Endothelial cell of umbilical vein (primary cell): ENCODE results near the gene SLC7A8. TPM values are rescaled to one million over a fixed set of nuclear protein-coding genes. Genes with fewer than 3 reads are reported as not detected.

Experiments used
- BruUV-seq: library from RNA; stranded (reverse); fragments of 400-500 nt; replicated peaks from 2 replicates; lab custom pipeline; 2021; lab: Mats Ljungman, UMichigan
- CTCF ChIA-PET: fragments of 300-600, 350-600 bp; sonication (Branson Sonifier 250); formaldehyde crosslinking; loops from one replicate; lab custom pipeline; 2021; ENCODE audit warnings: antibody characterized with exemption, inconsistent platforms; lab: Charles Lee
- POLR2A ChIA-PET: fragments of 300-600, 350-600 bp; sonication (Branson Sonifier 250); formaldehyde crosslinking; loops from one replicate; lab custom pipeline; 2021; ENCODE audit warnings: antibody characterized with exemption, inconsistent platforms; lab: Charles Lee
- DNase-seq: peaks from one replicate; pipeline ENCODE4 v3.0.0-alpha.2; 2011; ENCODE audit warnings: low read depth, low spot score
- FAIRE-seq: peaks from 2 replicates; lab custom pipeline; 2011; peaks lifted over from hg19 to GRCh38; lab: Jason Lieb, UNC
- H2AFZ ChIP-seq: 2 replicates; pipeline ENCODE4 v1.6.0; 2012; ENCODE audit warnings: low read depth, low read length, control low read depth, inconsistent platforms
- H3K27ac ChIP-seq: 2 replicates; pipeline ENCODE4 v1.5.1; 2011; ENCODE audit warnings: low read depth, mild to moderate bottlenecking, control low read depth, low read length, moderate library complexity; ENCODE audit not compliant: insufficient read depth
- H3K27me3 ChIP-seq, 2 experiments: 2 replicates each; pipeline versions ENCODE4 v1.6.0 to v1.6.1; 2011; ENCODE audit warnings: low read length in 2 of 2, mixed read lengths in 1 of 2; ENCODE audit not compliant: control insufficient read depth in 2 of 2, insufficient read depth in 2 of 2
- H3K36me3 ChIP-seq, 2 experiments: 2 replicates in 1 of 2; 3 replicates in 1 of 2; pipeline ENCODE4 v1.5.1; 2011; ENCODE audit warnings: low read length in 2 of 2, mild to moderate bottlenecking in 1 of 2, moderate library complexity in 1 of 2; ENCODE audit not compliant: control insufficient read depth in 2 of 2, insufficient read depth in 2 of 2; ENCODE audit errors: extremely low read depth in 1 of 2
- H3K4me1 ChIP-seq: 3 replicates; pipeline ENCODE4 v1.5.1; 2011; ENCODE audit warnings: mild to moderate bottlenecking, low read length; ENCODE audit not compliant: control insufficient read depth, insufficient read depth; ENCODE audit errors: extremely low read depth
- H3K4me2 ChIP-seq: 2 replicates; pipeline ENCODE4 v1.6.1; 2011; ENCODE audit warnings: low read length, control low read depth, mixed read lengths; ENCODE audit not compliant: insufficient read depth
- H3K4me3 ChIP-seq, 3 experiments: fragments of 200-600 bp in 1 of 3; sonication (generic), shearing (Covaris generic) in 1 of 3; replicated peaks in 1 of 3; 2 replicates each; pipeline ENCODE4 v1.5.1; 2011 to 2016; ENCODE audit warnings: control low read depth in 3 of 3, low read length in 3 of 3, mild to moderate bottlenecking in 2 of 3, inconsistent platforms in 1 of 3, low read depth in 1 of 3, moderate library complexity in 1 of 3; ENCODE audit not compliant: insufficient read depth in 1 of 3
- H3K79me2 ChIP-seq: 2 replicates; pipeline ENCODE4 v1.6.0; 2012; ENCODE audit warnings: low read length, inconsistent platforms; ENCODE audit not compliant: control insufficient read depth, insufficient read depth
- H3K9ac ChIP-seq: replicated peaks from 2 replicates; pipeline ENCODE3; 2011; ENCODE audit warnings: low read length, control low read depth; ENCODE audit not compliant: insufficient read depth; ENCODE audit errors: extremely low read depth
- H3K9me1 ChIP-seq: replicated peaks from 3 replicates; pipeline ENCODE4 v1.6.0; 2011; ENCODE audit warnings: mild to moderate bottlenecking, low read length; ENCODE audit not compliant: control insufficient read depth, insufficient read depth; ENCODE audit errors: extremely low read depth
- H3K9me3 ChIP-seq: replicated peaks from 2 replicates; pipeline ENCODE4 v1.5.1; 2012; ENCODE audit warnings: low read length, inconsistent platforms; ENCODE audit not compliant: control insufficient read depth, insufficient read depth
- H4K20me1 ChIP-seq: replicated peaks from 2 replicates; pipeline ENCODE3; 2011; ENCODE audit warnings: mild to moderate bottlenecking, low read length; ENCODE audit not compliant: control insufficient read depth, insufficient read depth; ENCODE audit errors: extremely low read depth
- CTCF ChIP-seq, 2 donors: IDR thresholded peaks; 1 replicate in 1 of 2; 2 replicates in 1 of 2; pipeline ENCODE4 v1.5.1; 2011; ENCODE audit warnings: low read length in 2 of 2, mild to moderate bottlenecking in 2 of 2, moderate library complexity in 2 of 2, control low read depth in 1 of 2, inconsistent platforms in 1 of 2, low read depth in 1 of 2; ENCODE audit not compliant: insufficient read depth in 1 of 2; ENCODE audit errors: extremely low read depth in 1 of 2
- EZH2 ChIP-seq: IDR thresholded peaks from 2 replicates; pipeline ENCODE4 v1.6.1; 2012; ENCODE audit warnings: borderline replicate concordance, low read depth, mild to moderate bottlenecking, moderate library complexity, low read length, inconsistent platforms; ENCODE audit not compliant: severe bottlenecking
- FOS ChIP-seq: IDR thresholded peaks from 2 replicates; pipeline ENCODE4 v1.6.1; 2011; ENCODE audit warnings: mild to moderate bottlenecking, low read length, moderate library complexity, borderline replicate concordance; ENCODE audit not compliant: insufficient read depth
- GATA2 ChIP-seq: IDR thresholded peaks from 2 replicates; pipeline ENCODE4 v1.7.0; 2011; ENCODE audit warnings: low read depth, mild to moderate bottlenecking, moderate library complexity, mixed read lengths, low read length; ENCODE audit not compliant: insufficient read length, insufficient read depth
- JUN ChIP-seq: IDR thresholded peaks from 2 replicates; pipeline ENCODE4 v1.6.1; 2011; ENCODE audit warnings: borderline replicate concordance, low read depth; ENCODE audit not compliant: insufficient read length, insufficient read depth
- MAX ChIP-seq: IDR thresholded peaks from 2 replicates; pipeline ENCODE4 v1.6.1; 2011; ENCODE audit not compliant: insufficient read depth, insufficient read length
- MYC ChIP-seq: IDR thresholded peaks from one replicate; pipeline ENCODE4 v1.6.1; 2011; ENCODE audit warnings: mild to moderate bottlenecking, low read depth, low read length
- POLR2A ChIP-seq: IDR thresholded peaks from 2 replicates; pipeline ENCODE4 v1.6.1; 2012; ENCODE audit warnings: low read depth, mild to moderate bottlenecking, control low read depth, low read length
- POLR2AphosphoS5 ChIP-seq: IDR thresholded peaks from 2 replicates; pipeline ENCODE4 v1.6.1; 2012; ENCODE audit warnings: low read depth, mild to moderate bottlenecking, control low read depth, low read length, moderate library complexity; ENCODE audit not compliant: insufficient read depth
- dilution Hi-C: fragments of 300-500 bp; cut with MboI; formaldehyde crosslinking; loops from one replicate; pipeline ENCODE4 v1.15.0; 2019; ENCODE audit warnings: low sequenced_read_pairs; ENCODE audit not compliant: extremely low pct_ligation_motif_present
- intact Hi-C: fragments of 100-400 bp; cut with micrococcal nuclease; formaldehyde crosslinking; loops from one replicate; pipeline ENCODE4 v1.10.0; 2022
- polyA plus RNA-seq, 4 experiments: library from polyadenylated mRNA; depleted of rRNA in 3 of 4; stranded (reverse) in 3 of 4; unstranded in 1 of 4; fragments of >200 nt; gene quantifications; 2 replicates each; pipeline versions ENCODE4 v1.2.1 to v1.2.3, GENCODE V29; 2011 to 2012; ENCODE audit warnings: missing spikeins in 1 of 4
- total RNA-seq: library from RNA; stranded (reverse); gene quantifications from 2 replicates; pipeline ENCODE4 v1.2.3, GENCODE V29; 2021

The SLC7A8 gene
- total and polyA plus RNA-seq, 2 donors (not counting 3 experiments of a cell fraction or from before 2014, with no cell fraction given): 0.76 to 1.1 TPM

GRCh38 chr14:23148591-23149249 is 34.7 kb downstream of the SLC7A8 start:
- Histone ChIP-seq H3K27me3 (no peaks in the 10 kb centered on the region), H3K4me2 (no peak overlapping the region), H3K9ac (no peak overlapping the region), H3K79me2 (no peaks in the 10 kb centered on the region), H4K20me1 (no peaks in the 10 kb centered on the region), H2AFZ (no peak overlapping the region), H3K4me1 (no peaks in the 10 kb centered on the region), H3K36me3 (no peaks in the 10 kb centered on the region), H3K27ac (no peak overlapping the region), H3K9me3 (no peaks in the 10 kb centered on the region), H3K4me3 (no peak overlapping the region), H3K9me1 (no peaks in the 10 kb centered on the region)
- TF ChIP-seq FOS (no peak), EZH2 (no peak), GATA2 (no peak), POLR2AphosphoS5 (no peak), MYC (no peak), JUN (no peak), POLR2A (no peak), CTCF (IDR thresholded peaks at IDR 0.05; ENCODE audit: extremely low read depth in 1 of 2, insufficient read depth in 1 of 2, low read depth in 1 of 2, low read length in 2 of 2) (no peak), MAX (no peak)
- ChIA-PET CTCF (interaction anchor here (1.9 kb wide), 1 partner anchor 28 kb away, joined by 12 read pairs; no protein-coding TSS in a partner anchor), POLR2A (no interaction called here)
- intact Hi-C loops (no loop called here), dilution Hi-C loops (no loop called here)
- no TSS peak for BruUV-seq
- no peak for DNase-seq
- FAIRE-seq: no peak
